ENCODE results near the gene MYOD1.

GRCh38 chr11:17744151-17744940, 25.0 kb downstream of the MYOD1 start:
- TF ChIP-seq EZH2 (IDR thresholded peaks at IDR 0.05), result no peak
- no peak for TF ChIP-seq FOXP2 (optimal IDR thresholded peaks at IDR 0.05; ENCODE audit: control extremely low read depth, extremely low read length, insufficient read depth)

All from SK-N-MC (cell line).